Stimulated activated naive CD8-positive, alpha-beta T cell treated with anti-CD3 and anti-CD28 coated beads, Interleukin-15, amount 100 ng/mL, for 72 hours (primary cell): ENCODE data around the gene SLC22A7.

Experiments
- ATAC-seq: fragments of 150-1000 bp; cut with Tn5 transposase; 2 replicates; pipeline ENCODE4 v1.10.0; 2021; ENCODE audit warnings: mild to moderate bottlenecking, moderate library complexity
- DNase-seq, 2 donors: peaks; one replicate each; pipeline ENCODE4 v3.0.0; 2021 to 2022
- H3K27ac Mint-ChIP-seq, 2 donors: one replicate each; pipeline ENCODE4 v1.8.0; 2022; ENCODE audit warnings: mild to moderate bottlenecking in 2 of 2, mixed read lengths in 2 of 2, moderate library complexity in 2 of 2
- H3K27me3 Mint-ChIP-seq: one replicate; pipeline ENCODE4 v1.8.0; 2022; ENCODE audit warnings: mixed read lengths
- H3K4me1 Mint-ChIP-seq: one replicate; pipeline ENCODE4 v1.8.0; 2022; ENCODE audit warnings: mild to moderate bottlenecking, mixed read lengths
- H3K4me3 Mint-ChIP-seq, 2 donors: one replicate each; pipeline ENCODE4 v1.8.0; 2022; ENCODE audit warnings: mild to moderate bottlenecking in 2 of 2, mixed read lengths in 2 of 2, moderate library complexity in 1 of 2
- H3K9me3 Mint-ChIP-seq, 2 donors: one replicate each; pipeline ENCODE4 v1.8.0; 2022; ENCODE audit warnings: mixed read lengths in 2 of 2

Gene SLC22A7

GRCh38 chr6:43297644-43298564 is at the start of gene SLC22A7:
TSS of gene SLC22A7 (plus strand) at chr6:43298260. CDS start at chr6:43298359, 99 bp downstream.
- Mint-ChIP-seq H3K27me3 (peaks cover 5% of the 10 kb centered on the region), H3K4me1 (no peaks in the 10 kb centered on the region), H3K9me3 (no peaks in the 10 kb centered on the region), H3K4me3 (no peak within 1 kb of the TSS), H3K27ac (peak within 1 kb of the TSS in 1 of 2 donors; percentile 57)
- DNase-seq (peak in 1 of 2 donors; percentile 4), ATAC-seq (no peak)

- DNase-seq (no peak), ATAC-seq (no peak)
- H3K27me3 Mint-ChIP-seq: peaks cover 36% of the 10 kb centered on the region
- no peaks in the 10 kb centered on the region for H3K9me3 Mint-ChIP-seq
- peaks cover 17% of the 10 kb centered on the region for H3K4me1 Mint-ChIP-seq
- no peak overlapping the region for H3K4me3 Mint-ChIP-seq
- H3K27ac Mint-ChIP-seq: no peak overlapping the region
These were observed 49.3 kb upstream of the SLC22A7 start for GRCh38 chr6:43248791-43249190.

GRCh38 chr6:43250992-43251373 is 47.1 kb upstream of the SLC22A7 start:
- H3K4me3 Mint-ChIP-seq: peak overlapping the region; percentile 14 to 50
- no peak overlapping the region for H3K27ac Mint-ChIP-seq
- peaks cover 27% of the 10 kb centered on the region for H3K4me1 Mint-ChIP-seq
- DNase-seq (no peak), ATAC-seq (no peak)
- no peaks in the 10 kb centered on the region for H3K9me3 Mint-ChIP-seq
- peaks cover 42% of the 10 kb centered on the region for H3K27me3 Mint-ChIP-seq

- Mint-ChIP-seq H3K27me3 (peaks cover 42% of the 10 kb centered on the region), H3K9me3 (no peaks in the 10 kb centered on the region), H3K4me1 (peaks cover 43% of the 10 kb centered on the region), H3K27ac (no peak overlapping the region), H3K4me3 (no peak overlapping the region)
- DNase-seq: no peak
- no peak for ATAC-seq
These were observed 44.7 kb upstream of the SLC22A7 start for GRCh38 chr6:43253401-43253800.

GRCh38 chr6:43254138-43254817 is 43.8 kb upstream of the SLC22A7 start:
- H3K4me1 Mint-ChIP-seq: peaks cover 43% of the 10 kb centered on the region
- H3K4me3 Mint-ChIP-seq: no peak overlapping the region
- H3K9me3 Mint-ChIP-seq: no peaks in the 10 kb centered on the region
- peak overlapping the region in 1 of 2 donors; percentile 5 for H3K27ac Mint-ChIP-seq
- peak; percentile 53 for ATAC-seq
- no peak for DNase-seq
- H3K27me3 Mint-ChIP-seq: peaks cover 42% of the 10 kb centered on the region

- Mint-ChIP-seq H3K4me1 (peaks cover 43% of the 10 kb centered on the region), H3K27ac (peak overlapping the region in 1 of 2 donors; percentile 5), H3K27me3 (peaks cover 42% of the 10 kb centered on the region), H3K4me3 (no peak overlapping the region), H3K9me3 (no peaks in the 10 kb centered on the region)
- DNase-seq (no peak), ATAC-seq (no peak)
These were observed 43.2 kb upstream of the SLC22A7 start for GRCh38 chr6:43254846-43255245.

GRCh38 chr6:43255408-43256054 is 42.5 kb upstream of the SLC22A7 start:
- Mint-ChIP-seq H3K27ac (no peak overlapping the region), H3K9me3 (no peaks in the 10 kb centered on the region), H3K4me3 (no peak overlapping the region), H3K27me3 (peaks cover 42% of the 10 kb centered on the region), H3K4me1 (peaks cover 42% of the 10 kb centered on the region)
- no peak for DNase-seq
- ATAC-seq: no peak

GRCh38 chr6:43256670-43257366 is 41.2 kb upstream of the SLC22A7 start:
- Mint-ChIP-seq H3K4me1 (peaks cover 29% of the 10 kb centered on the region), H3K4me3 (peak overlapping the region in 1 of 2 donors; percentile 21), H3K27me3 (peaks cover 30% of the 10 kb centered on the region), H3K9me3 (no peaks in the 10 kb centered on the region), H3K27ac (peak overlapping the region in 1 of 2 donors; percentile 10)
- ATAC-seq: no peak
- no peak for DNase-seq

- Mint-ChIP-seq H3K4me3 (peak overlapping the region in 1 of 2 donors; percentile 21), H3K4me1 (peaks cover 26% of the 10 kb centered on the region), H3K9me3 (no peaks in the 10 kb centered on the region), H3K27ac (peak overlapping the region in 1 of 2 donors; percentile 38), H3K27me3 (peaks cover 22% of the 10 kb centered on the region)
- DNase-seq (no peak), ATAC-seq (peak; percentile 42)
These were observed 40.5 kb upstream of the SLC22A7 start for GRCh38 chr6:43257367-43258145.

GRCh38 chr6:43258180-43258579 is 39.9 kb upstream of the SLC22A7 start:
- ATAC-seq (no peak), DNase-seq (no peak)
- peaks cover 26% of the 10 kb centered on the region for H3K4me1 Mint-ChIP-seq
- no peak overlapping the region for H3K4me3 Mint-ChIP-seq
- H3K27ac Mint-ChIP-seq: peak overlapping the region in 1 of 2 donors; percentile 45
- H3K9me3 Mint-ChIP-seq: no peaks in the 10 kb centered on the region
- peaks cover 16% of the 10 kb centered on the region for H3K27me3 Mint-ChIP-seq

- Mint-ChIP-seq H3K4me3 (no peak overlapping the region), H3K4me1 (peaks cover 30% of the 10 kb centered on the region), H3K27me3 (peaks cover 15% of the 10 kb centered on the region), H3K9me3 (no peaks in the 10 kb centered on the region), H3K27ac (no peak overlapping the region)
- DNase-seq (no peak), ATAC-seq (no peak)
These were observed 39.0 kb upstream of the SLC22A7 start for GRCh38 chr6:43258807-43259686.

GRCh38 chr6:43260791-43261190 is 37.3 kb upstream of the SLC22A7 start:
- no peak overlapping the region for H3K4me3 Mint-ChIP-seq
- ATAC-seq (no peak), DNase-seq (no peak)
- peaks cover 22% of the 10 kb centered on the region for H3K4me1 Mint-ChIP-seq
- peaks cover 9% of the 10 kb centered on the region for H3K27me3 Mint-ChIP-seq
- H3K27ac Mint-ChIP-seq: no peak overlapping the region
- H3K9me3 Mint-ChIP-seq: no peaks in the 10 kb centered on the region

- H3K27me3 Mint-ChIP-seq: peaks cover 9% of the 10 kb centered on the region
- H3K4me3 Mint-ChIP-seq: no peak overlapping the region
- ATAC-seq (no peak), DNase-seq (no peak)
- H3K4me1 Mint-ChIP-seq: peaks cover 22% of the 10 kb centered on the region
- H3K27ac Mint-ChIP-seq: no peak overlapping the region
- no peaks in the 10 kb centered on the region for H3K9me3 Mint-ChIP-seq
These were observed 36.9 kb upstream of the SLC22A7 start for GRCh38 chr6:43261198-43261597.
